Epithelial cell of esophagus (primary cell): ENCODE data around the gene TNNT2.

Source experiments
- DNase-seq: peaks from one replicate; pipeline ENCODE4 v3.0.0; 2010; ENCODE audit warnings: low read depth
- H3K4me3 ChIP-seq: 2 replicates; pipeline ENCODE4 v1.5.1; 2011; ENCODE audit warnings: mild to moderate bottlenecking, low read length, control low read depth
- TF ChIP-seq, protein P1 (sequence below): IDR thresholded peaks from 2 replicates; pipeline ENCODE4 v1.5.1; 2011; ENCODE audit warnings: low read depth, mild to moderate bottlenecking, low read length, control low read depth, inconsistent platforms; ENCODE audit not compliant: insufficient read depth; ENCODE audit errors: missing control alignments

The TNNT2 gene

DNA sequence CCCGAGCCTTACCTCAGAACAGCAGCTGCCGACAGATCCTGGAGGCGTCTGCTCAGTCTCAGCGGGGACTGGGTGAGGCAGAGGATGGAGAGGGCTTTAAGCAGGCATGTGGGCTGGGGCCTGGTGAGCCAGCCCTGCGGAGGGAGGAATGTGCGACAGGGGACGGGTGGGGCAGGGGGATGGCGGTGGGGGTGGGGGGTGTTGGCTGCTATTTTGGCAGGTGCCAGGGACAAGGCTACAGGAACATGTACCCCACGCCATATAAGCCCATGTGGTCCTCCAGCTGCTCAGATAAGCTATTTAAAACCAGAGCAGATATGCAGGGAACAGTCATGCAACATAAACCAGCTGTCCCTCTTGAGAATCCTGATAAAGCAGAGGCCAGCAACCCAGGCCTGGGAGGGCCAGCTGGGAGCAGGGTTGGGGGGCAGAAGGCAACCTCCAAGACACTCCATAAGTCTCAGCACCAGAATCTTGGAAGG lies at the start of gene TNNT2:
TNNT2 (minus strand) TSS at position 70 of the 482 bp plus-strand sequence. CDS start 4,426 bp downstream, outside the sequence.
- DNase-seq: no peak
- H3K4me3 ChIP-seq: no peak within 1 kb of the TSS
- TF ChIP-seq, protein P1, sequence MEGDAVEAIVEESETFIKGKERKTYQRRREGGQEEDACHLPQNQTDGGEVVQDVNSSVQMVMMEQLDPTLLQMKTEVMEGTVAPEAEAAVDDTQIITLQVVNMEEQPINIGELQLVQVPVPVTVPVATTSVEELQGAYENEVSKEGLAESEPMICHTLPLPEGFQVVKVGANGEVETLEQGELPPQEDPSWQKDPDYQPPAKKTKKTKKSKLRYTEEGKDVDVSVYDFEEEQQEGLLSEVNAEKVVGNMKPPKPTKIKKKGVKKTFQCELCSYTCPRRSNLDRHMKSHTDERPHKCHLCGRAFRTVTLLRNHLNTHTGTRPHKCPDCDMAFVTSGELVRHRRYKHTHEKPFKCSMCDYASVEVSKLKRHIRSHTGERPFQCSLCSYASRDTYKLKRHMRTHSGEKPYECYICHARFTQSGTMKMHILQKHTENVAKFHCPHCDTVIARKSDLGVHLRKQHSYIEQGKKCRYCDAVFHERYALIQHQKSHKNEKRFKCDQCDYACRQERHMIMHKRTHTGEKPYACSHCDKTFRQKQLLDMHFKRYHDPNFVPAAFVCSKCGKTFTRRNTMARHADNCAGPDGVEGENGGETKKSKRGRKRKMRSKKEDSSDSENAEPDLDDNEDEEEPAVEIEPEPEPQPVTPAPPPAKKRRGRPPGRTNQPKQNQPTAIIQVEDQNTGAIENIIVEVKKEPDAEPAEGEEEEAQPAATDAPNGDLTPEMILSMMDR: no peak

DNA sequence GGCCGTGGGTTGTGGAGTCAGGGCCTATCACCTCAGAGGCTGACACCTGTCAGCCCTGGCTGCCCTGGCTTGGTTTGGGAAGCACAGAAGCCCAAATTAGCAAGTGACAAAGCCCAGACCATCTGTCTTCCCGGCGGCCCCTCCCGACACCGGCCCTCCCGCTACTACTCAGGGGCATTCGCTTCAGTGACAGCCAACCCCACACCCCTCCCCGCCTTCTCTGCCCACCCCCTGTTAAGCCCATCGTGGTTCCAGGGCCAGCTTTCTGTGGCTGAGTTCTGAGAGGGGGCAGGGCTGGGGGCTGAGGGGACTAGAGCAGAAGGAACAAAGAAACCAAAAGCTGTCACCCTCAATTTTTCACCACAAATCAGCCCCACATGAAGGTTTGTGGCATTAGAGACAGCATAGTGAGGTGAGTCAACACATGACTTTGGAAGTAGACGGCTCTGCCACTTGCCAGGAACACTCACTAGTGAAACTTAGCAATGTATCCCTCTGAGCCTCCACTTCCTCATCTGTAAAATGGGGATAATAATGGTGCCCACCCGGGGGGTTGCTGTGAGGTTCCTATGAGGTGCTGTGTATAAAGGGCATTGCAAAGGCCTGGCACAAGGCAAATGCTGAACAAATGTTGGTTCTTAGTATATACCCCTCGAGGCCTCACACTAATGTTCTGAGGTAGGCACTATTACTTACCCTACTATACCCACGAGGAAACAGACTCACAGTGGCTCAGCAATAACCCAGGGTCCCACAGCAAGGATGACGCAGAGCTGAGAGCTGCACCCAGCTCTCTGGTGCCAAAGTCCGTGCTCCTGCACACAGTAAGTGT lies 49.2 kb upstream of the TNNT2 start:
- DNase-seq: no peak
- TF ChIP-seq, protein P1: no peak
- H3K4me3 ChIP-seq: no peak overlapping the region

DNA sequence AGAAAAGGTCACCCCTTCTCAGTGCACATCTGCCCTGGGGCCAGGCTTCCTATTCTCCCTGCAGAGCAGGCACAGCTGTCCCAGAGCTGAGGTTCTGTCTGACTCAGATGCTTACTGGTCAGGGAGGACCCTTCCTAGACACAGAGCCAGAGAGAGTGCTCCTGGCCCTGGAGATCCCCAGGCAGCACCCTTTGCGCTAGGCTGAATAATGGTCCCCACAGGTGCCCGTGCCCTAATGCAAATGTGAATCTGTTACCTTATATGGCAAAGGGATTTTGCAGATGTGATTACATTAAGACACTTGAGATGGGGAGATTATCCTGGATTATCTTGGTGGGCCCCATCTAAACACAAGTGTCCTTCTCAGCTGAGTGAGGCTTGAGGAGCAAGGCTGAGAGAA lies 46.7 kb upstream of the TNNT2 start:
- TF ChIP-seq, protein P1: no peak
- DNase-seq: no peak

DNA sequence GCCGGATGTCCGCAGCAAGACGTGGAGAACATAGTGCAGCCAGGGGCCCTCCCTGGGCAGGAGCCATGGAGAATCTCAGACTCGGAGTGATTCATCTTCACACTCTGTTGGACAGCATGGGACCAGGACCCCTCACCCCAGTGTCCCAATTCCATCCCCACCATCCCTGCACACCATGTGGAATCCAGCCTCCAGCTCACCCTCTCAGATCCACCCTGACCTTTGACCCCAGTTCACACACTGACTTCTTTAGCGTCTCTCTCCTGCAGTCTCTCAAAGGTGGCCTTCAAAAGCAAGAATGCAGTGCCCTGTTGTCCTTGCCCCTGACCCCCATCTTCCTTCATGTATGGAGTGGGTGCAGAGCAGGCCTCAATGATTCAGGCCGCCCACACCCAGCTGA lies 46.2 kb upstream of the TNNT2 start:
- H3K4me3 ChIP-seq: no peak overlapping the region
- no peak for DNase-seq
- TF ChIP-seq, protein P1: no peak

More for the DNA sequence above, 46.7 kb upstream of the TNNT2 start:
- no peak overlapping the region for H3K4me3 ChIP-seq

DNA sequence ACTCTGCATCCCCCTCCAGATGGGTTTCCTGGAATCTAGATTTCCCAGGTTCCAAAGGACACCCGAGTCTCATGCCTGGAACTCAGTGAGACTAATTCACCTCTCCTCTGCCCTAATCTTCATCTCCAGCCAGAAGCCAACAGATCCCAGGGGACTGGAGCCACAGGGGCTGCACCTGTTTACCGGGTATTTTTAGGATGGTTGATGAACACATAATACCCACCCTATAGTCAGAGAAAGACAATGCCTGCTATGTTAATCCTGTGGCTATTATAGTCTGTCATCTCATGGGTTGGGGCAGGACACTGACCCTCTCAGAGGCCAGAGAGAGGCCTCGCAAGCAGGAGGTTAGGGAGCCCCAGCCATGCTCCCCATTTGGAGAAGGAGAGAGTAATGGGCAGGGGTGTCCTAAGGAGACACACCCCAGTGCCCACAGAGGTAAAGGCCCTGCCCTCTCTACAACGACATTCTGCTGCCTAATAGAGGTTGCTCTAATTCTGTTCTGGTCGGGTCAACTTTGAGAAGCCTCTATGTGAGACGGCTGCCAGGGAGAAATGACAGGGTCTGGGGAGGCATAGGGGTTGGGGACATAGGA lies 45.1 kb upstream of the TNNT2 start:
- TF ChIP-seq, protein P1: no peak
- no peak overlapping the region for H3K4me3 ChIP-seq
- no peak for DNase-seq

DNA sequence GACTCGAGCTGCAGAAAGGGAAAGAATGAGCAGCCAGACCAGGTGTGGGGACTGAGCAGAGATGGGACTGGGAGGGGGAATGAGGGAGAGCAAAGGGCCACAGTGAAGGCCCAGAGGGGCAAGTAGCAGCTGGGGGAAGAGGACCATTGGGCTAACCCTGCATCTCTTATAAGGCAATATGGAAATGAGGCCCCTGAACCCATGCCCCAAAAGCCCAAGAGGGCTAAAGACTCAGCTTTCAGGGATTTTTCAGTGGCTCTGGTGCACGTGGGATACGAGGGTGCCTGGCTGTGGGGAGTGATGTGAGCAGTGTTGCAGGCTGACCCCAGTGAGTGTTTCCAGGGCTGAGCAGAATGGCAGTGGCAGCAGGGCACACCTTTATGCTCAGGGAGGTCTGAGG lies 44.5 kb upstream of the TNNT2 start:
- no peak for DNase-seq
- H3K4me3 ChIP-seq: no peak overlapping the region

More for the DNA sequence above, 44.5 kb upstream of the TNNT2 start:
- TF ChIP-seq, protein P1: no peak
